Midbrain (tissue), 1 donor: ENCODE measurements around the gene CNPY1.

ENCODE experiments used
- DNase-seq: peaks from one replicate; lab custom pipeline; 2025; lab: John Stamatoyannopoulos, UW

CNPY1 gene

DNA sequence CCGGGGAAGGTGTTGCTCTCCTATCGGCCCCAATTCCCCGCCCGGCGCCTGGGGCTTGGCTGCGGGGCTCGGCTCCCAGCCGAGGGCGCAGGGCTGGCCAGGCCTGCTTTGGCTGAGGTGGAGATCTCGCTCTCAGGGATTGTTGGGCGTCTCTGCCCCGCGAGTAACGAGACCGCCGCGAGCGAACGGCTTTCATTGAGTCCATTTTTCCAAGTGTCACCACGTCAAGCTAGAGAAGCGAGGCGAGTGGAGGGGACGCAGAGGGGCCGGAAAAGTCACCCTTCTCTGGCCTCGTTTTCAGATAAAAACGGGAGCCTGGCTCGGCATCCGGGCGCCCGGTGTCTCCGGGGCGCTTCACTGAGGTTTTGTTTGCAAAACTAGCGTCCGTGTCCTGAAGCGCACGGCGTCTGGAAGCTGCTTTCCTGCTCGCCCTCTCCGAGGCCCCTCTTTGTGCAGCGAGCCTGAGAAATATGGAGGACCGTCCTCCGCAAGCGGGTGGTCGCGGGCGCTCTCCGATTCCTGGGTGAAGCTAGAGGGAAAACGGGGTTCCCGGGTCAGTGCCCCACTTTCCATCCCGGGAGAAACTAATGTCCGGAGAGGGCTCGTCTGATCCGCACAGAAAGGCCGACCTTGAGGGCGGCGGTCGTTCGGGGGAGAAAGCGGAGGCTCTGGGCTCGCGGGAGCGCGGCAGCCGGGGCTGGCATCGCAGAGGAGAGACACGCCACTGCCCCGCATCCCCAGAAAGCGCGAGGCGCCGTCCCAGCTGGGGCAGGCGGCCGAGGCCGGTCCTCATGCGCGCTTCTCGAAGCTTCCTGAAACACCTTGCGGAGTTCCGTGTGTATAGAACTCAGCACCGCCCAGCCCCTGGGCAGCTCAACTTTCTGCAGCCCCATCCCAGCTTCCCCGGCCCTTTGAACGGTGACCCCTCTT lies 91.9 kb downstream of the CNPY1 start:
- DNase-seq = no peak

GRCh38 chr7:155453296-155454182 lies 92.8 kb downstream of the CNPY1 start:
- no peak for DNase-seq

GRCh38 chr7:155452505-155453295 lies 93.7 kb downstream of the CNPY1 start:
- DNase-seq = no peak

- no peak for DNase-seq
These were observed 94.5 kb downstream of the CNPY1 start for GRCh38 chr7:155451840-155452239.
